Measurements from ENCODE around the gene NOL3.

DNA sequence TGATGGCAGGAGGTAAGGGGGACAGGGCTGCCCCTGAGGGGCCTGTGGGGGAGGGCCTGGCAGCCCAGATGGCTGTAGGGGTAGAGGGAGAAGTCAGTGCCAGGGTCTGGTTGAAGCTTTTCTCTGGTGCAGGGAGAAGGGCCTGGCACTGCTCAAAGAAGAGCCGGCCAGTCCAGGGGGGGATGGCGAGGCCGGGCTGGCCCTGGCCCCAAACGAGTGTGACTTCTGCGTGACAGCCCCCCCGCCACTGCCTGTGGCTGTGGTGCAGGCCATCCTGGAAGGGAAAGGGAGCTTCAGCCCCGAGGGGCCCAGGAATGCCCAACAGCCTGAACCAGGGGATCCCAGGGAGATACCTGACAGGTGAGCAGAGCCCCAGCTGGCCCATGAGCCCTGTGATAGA lies 2.8 kb upstream of the NOL3 start:
- no peak for TF ChIP-seq EZH2 (IDR thresholded peaks at IDR 0.05; ENCODE audit: insufficient read depth, low read length)
- TF ChIP-seq, protein P1, sequence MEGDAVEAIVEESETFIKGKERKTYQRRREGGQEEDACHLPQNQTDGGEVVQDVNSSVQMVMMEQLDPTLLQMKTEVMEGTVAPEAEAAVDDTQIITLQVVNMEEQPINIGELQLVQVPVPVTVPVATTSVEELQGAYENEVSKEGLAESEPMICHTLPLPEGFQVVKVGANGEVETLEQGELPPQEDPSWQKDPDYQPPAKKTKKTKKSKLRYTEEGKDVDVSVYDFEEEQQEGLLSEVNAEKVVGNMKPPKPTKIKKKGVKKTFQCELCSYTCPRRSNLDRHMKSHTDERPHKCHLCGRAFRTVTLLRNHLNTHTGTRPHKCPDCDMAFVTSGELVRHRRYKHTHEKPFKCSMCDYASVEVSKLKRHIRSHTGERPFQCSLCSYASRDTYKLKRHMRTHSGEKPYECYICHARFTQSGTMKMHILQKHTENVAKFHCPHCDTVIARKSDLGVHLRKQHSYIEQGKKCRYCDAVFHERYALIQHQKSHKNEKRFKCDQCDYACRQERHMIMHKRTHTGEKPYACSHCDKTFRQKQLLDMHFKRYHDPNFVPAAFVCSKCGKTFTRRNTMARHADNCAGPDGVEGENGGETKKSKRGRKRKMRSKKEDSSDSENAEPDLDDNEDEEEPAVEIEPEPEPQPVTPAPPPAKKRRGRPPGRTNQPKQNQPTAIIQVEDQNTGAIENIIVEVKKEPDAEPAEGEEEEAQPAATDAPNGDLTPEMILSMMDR (IDR thresholded peaks at IDR 0.05; ENCODE audit: insufficient read depth, low read depth, low read length) = no peak
